Measurements from ENCODE around the gene TRMT13.

GRCh38 chr1:100187912-100188311, 54.9 kb downstream of the TRMT13 start:
- no peak for TF ChIP-seq CTCF (IDR thresholded peaks at IDR 0.05)
- no peak for TF ChIP-seq POLR2A (IDR thresholded peaks at IDR 0.05)
